GF-D8 (cell line): ENCODE data around the gene KCNJ1.

ENCODE experiments used
- DNase-seq: peaks from one replicate; lab custom pipeline; 2025; lab: John Stamatoyannopoulos, UW

The KCNJ1 gene

GRCh38 chr11:128823753-128824152 is 43.3 kb downstream of the KCNJ1 start:
- DNase-seq, result no peak

- DNase-seq, result no peak
These were observed 45.0 kb downstream of the KCNJ1 start for GRCh38 chr11:128822130-128822529.

- DNase-seq, result no peak
These were observed 45.5 kb downstream of the KCNJ1 start for GRCh38 chr11:128821556-128821955.

GRCh38 chr11:128819198-128819597 is 47.9 kb downstream of the KCNJ1 start:
- no peak for DNase-seq

GRCh38 chr11:128814856-128815705 is 52.0 kb downstream of the KCNJ1 start:
- DNase-seq, result no peak

- no peak for DNase-seq
These were observed 53.4 kb downstream of the KCNJ1 start for GRCh38 chr11:128813729-128814128.

- no peak for DNase-seq
These were observed 56.1 kb downstream of the KCNJ1 start for GRCh38 chr11:128810784-128811514.

GRCh38 chr11:128809128-128809527 is 58.0 kb downstream of the KCNJ1 start:
- no peak for DNase-seq

GRCh38 chr11:128807909-128808308 is 59.2 kb downstream of the KCNJ1 start:
- DNase-seq, result no peak

- no peak for DNase-seq
These were observed 60.4 kb downstream of the KCNJ1 start for GRCh38 chr11:128806506-128807261.

GRCh38 chr11:128804481-128804880 is 62.6 kb downstream of the KCNJ1 start:
- DNase-seq, result no peak

- DNase-seq, result no peak
These were observed 63.4 kb downstream of the KCNJ1 start for GRCh38 chr11:128803449-128804245.

- DNase-seq, result no peak
These were observed 64.1 kb downstream of the KCNJ1 start for GRCh38 chr11:128803011-128803410.

GRCh38 chr11:128802358-128802981 is 64.6 kb downstream of the KCNJ1 start:
- DNase-seq, result no peak

- no peak for DNase-seq
These were observed 66.2 kb downstream of the KCNJ1 start for GRCh38 chr11:128800871-128801417.

GRCh38 chr11:128796270-128796669 is 70.8 kb downstream of the KCNJ1 start:
- DNase-seq, result no peak

GRCh38 chr11:128790196-128790595 is 76.9 kb downstream of the KCNJ1 start:
- DNase-seq, result no peak

GRCh38 chr11:128789497-128790150 is 77.5 kb downstream of the KCNJ1 start:
- no peak for DNase-seq
